B cell (primary cell): ENCODE measurements around the gene L2HGDH. TPM values are rescaled to one million over a fixed set of nuclear protein-coding genes. Genes with fewer than 3 reads are reported as not detected.
A peak's percentile ranks its signal among the peaks of the same experiment; 100 is the strongest.

Experiments
- ATAC-seq: fragments of 200-7000 bp; cut with Tn5 transposase; one replicate; pipeline ENCODE4 v1.10.0; 2021; ENCODE audit warnings: low read depth, mild to moderate bottlenecking, moderate number of reproducible peaks, moderate library complexity
- CTCF ChIA-PET: fragments of 350-600 bp; sonication (Branson Sonifier 250); formaldehyde crosslinking; loops from one replicate; lab custom pipeline; 2021; ENCODE audit warnings: antibody characterized with exemption, inconsistent platforms; lab: Charles Lee
- POLR2A ChIA-PET: fragments of 350-600 bp; sonication (Branson Sonifier 250); formaldehyde crosslinking; loops from one replicate; lab custom pipeline; 2021; ENCODE audit warnings: antibody characterized with exemption; lab: Charles Lee
- DNase-seq: peaks from one replicate; pipeline ENCODE4 v3.0.0; 2013
- H2AFZ ChIP-seq: 2 replicates; pipeline ENCODE4 v1.6.1; 2012; ENCODE audit warnings: mild to moderate bottlenecking, low read depth, low read length; ENCODE audit not compliant: insufficient read depth, poor library complexity, severe bottlenecking
- H3K27ac ChIP-seq, 2 donors: 1 replicate in 1 of 2; 2 replicates in 1 of 2; pipeline ENCODE4 v1.5.1; 2012 to 2013; ENCODE audit warnings: low read length in 2 of 2, mild to moderate bottlenecking in 2 of 2, moderate library complexity in 1 of 2
- H3K27me3 ChIP-seq, 4 experiments: fragments of 200-600 bp in 1 of 4; sonication (generic) in 1 of 4; replicated peaks in 1 of 4; 1 replicate in 2 of 4; 2 replicates in 2 of 4; pipeline versions ENCODE4 v1.6.1 to v1.7.0; 2013 to 2016; ENCODE audit warnings: low read length in 3 of 4, mild to moderate bottlenecking in 2 of 4, mixed read lengths in 1 of 4, moderate library complexity in 1 of 4; ENCODE audit not compliant: insufficient read depth in 4 of 4, control insufficient read depth in 3 of 4; ENCODE audit errors: control extremely low read depth in 1 of 4
- H3K36me3 ChIP-seq, 2 experiments: replicated peaks in 1 of 2; 1 replicate in 1 of 2; 2 replicates in 1 of 2; pipeline versions ENCODE4 v1.6.1 to v1.7.1; 2013; ENCODE audit warnings: low read length in 1 of 2; ENCODE audit not compliant: insufficient read depth in 2 of 2, control insufficient read depth in 1 of 2; ENCODE audit errors: control extremely low read depth in 1 of 2, extremely low read depth in 1 of 2
- H3K4me1 ChIP-seq, 2 donors: fragments of 200-600 bp in 1 of 2; sonication (generic) in 1 of 2; 1 replicate in 1 of 2; 2 replicates in 1 of 2; pipeline versions ENCODE4 v1.5.1 to v1.6.1; 2013 to 2017; ENCODE audit warnings: low read length in 2 of 2; ENCODE audit not compliant: control insufficient read depth in 2 of 2, insufficient read depth in 2 of 2
- H3K4me2 ChIP-seq: replicated peaks from 2 replicates; pipeline ENCODE3; 2012; ENCODE audit warnings: mild to moderate bottlenecking, low read depth, low read length; ENCODE audit not compliant: poor library complexity, severe bottlenecking
- H3K4me3 ChIP-seq, 5 experiments: fragments of 200-600 bp in 1 of 5; sonication (generic) in 1 of 5; 1 replicate in 3 of 5; 2 replicates in 2 of 5; pipeline versions ENCODE4 v1.5.1 to v1.7.0; 2011 to 2016; ENCODE audit warnings: low read length in 4 of 5, mild to moderate bottlenecking in 4 of 5, low read depth in 2 of 5, control low read depth in 1 of 5, moderate library complexity in 1 of 5; ENCODE audit not compliant: insufficient read depth in 1 of 5; ENCODE audit errors: control extremely low read depth in 1 of 5, extremely low read depth in 1 of 5
- H3K79me2 ChIP-seq: fragments of 200-600 bp; sonication (generic); one replicate; pipeline ENCODE4 v1.6.0; 2016; ENCODE audit warnings: low read length; ENCODE audit not compliant: control insufficient read depth, insufficient read depth
- H3K9ac ChIP-seq: fragments of 200-600 bp; sonication (generic); 2 replicates; pipeline ENCODE4 v1.6.1; 2017; ENCODE audit warnings: mild to moderate bottlenecking, low read length, moderate library complexity
- H3K9me3 ChIP-seq, 3 donors: one replicate each; pipeline versions ENCODE4 v1.6.1 to v1.7.1; 2013; ENCODE audit warnings: low read length in 2 of 3; ENCODE audit not compliant: control insufficient read depth in 2 of 3, insufficient read depth in 1 of 3; ENCODE audit errors: control extremely low read depth in 1 of 3
- H4K20me1 ChIP-seq: 2 replicates; pipeline ENCODE4 v1.6.0; 2012; ENCODE audit warnings: mild to moderate bottlenecking, low read length; ENCODE audit not compliant: insufficient read depth, control insufficient read depth, poor library complexity, severe bottlenecking
- H3K27ac Mint-ChIP-seq: one replicate; pipeline ENCODE4 v1.8.0; 2021; ENCODE audit warnings: mixed read lengths
- H3K27me3 Mint-ChIP-seq: one replicate; pipeline ENCODE4 v1.8.0; 2021; ENCODE audit warnings: mixed read lengths
- H3K4me1 Mint-ChIP-seq: one replicate; pipeline ENCODE4 v1.8.0; 2021; ENCODE audit warnings: mixed read lengths
- H3K4me3 Mint-ChIP-seq: one replicate; pipeline ENCODE4 v1.8.0; 2021; ENCODE audit warnings: mixed read lengths
- H3K9me3 Mint-ChIP-seq: one replicate; pipeline ENCODE4 v1.8.0; 2022; ENCODE audit warnings: mixed read lengths; ENCODE audit not compliant: insufficient read depth
- CTCF ChIP-seq: fragments of 200-600 bp; IDR thresholded peaks from one replicate; pipeline ENCODE4 v1.8.0; 2022; ENCODE audit warnings: antibody characterized with exemption, mild to moderate bottlenecking
- EZH2 ChIP-seq: IDR thresholded peaks from 2 replicates; pipeline ENCODE4 v1.6.1; 2012; ENCODE audit warnings: borderline replicate concordance, low read depth, mild to moderate bottlenecking, moderate library complexity, low read length; ENCODE audit not compliant: insufficient read depth, poor library complexity, severe bottlenecking
- WGBS: methylation state at CpG from one replicate; pipeline ENCODE4 v1.1.5; 2013; ENCODE audit warnings: missing lambda C conversion rate; ENCODE audit not compliant: insufficient coverage; 5-methylcytosine and 5-hydroxymethylcytosine counted together
- intact Hi-C: fragments of 100-400 bp; cut with micrococcal nuclease; formaldehyde crosslinking; loops from one replicate; pipeline ENCODE4 v1.10.0; 2022
- polyA plus RNA-seq: library from polyadenylated mRNA; depleted of rRNA; stranded (reverse); fragments of >200 nt; gene quantifications from 2 replicates; pipeline ENCODE4 v1.2.3, GENCODE V29; 2012
- total RNA-seq, 2 donors: library from RNA; stranded (reverse); fragments of 120-200 nt in 1 of 2; gene quantifications; 1 replicate in 1 of 2; 2 replicates in 1 of 2; pipeline versions ENCODE4 v1.2.3 to v1.2.4, GENCODE V29; 2013 to 2022

The L2HGDH gene
- total and polyA plus RNA-seq, 2 donors (not counting 1 experiment from before 2014, with no cell fraction given): 1.1 to 5.5 TPM

- Mint-ChIP-seq H3K4me1 (peaks cover 3% of the 10 kb centered on the region), H3K27me3 (no peaks in the 10 kb centered on the region), H3K4me3 (no peak overlapping the region), H3K27ac (no peak overlapping the region), H3K9me3 (no peaks in the 10 kb centered on the region)
- Histone ChIP-seq H3K79me2 (no peaks in the 10 kb centered on the region), H3K4me2 (no peak overlapping the region), H3K27me3 (no peaks in the 10 kb centered on the region), H3K4me1 (no peaks in the 10 kb centered on the region), H3K9ac (no peak overlapping the region), H3K4me3 (no peak overlapping the region), H3K27ac (no peak overlapping the region), H4K20me1 (no peaks in the 10 kb centered on the region), H3K9me3 (no peaks in the 10 kb centered on the region), H3K36me3 (no peaks in the 10 kb centered on the region), H2AFZ (no peak overlapping the region)
- POLR2A ChIA-PET: no interaction called here
- ATAC-seq: peak; percentile 61
- TF ChIP-seq EZH2 (no peak), CTCF (peak; percentile 67)
- CTCF ChIA-PET: interaction anchor here (0.6 to 1.5 kb wide), 8 partner anchors 10 to 603 kb away, joined by 3 to 5 read pairs (median 3); no protein-coding TSS in a partner anchor
- DNase-seq: peak; percentile 46
- intact Hi-C loops: loop anchor here (1.0 kb wide), 1 partner anchor 29 kb away; the partner anchor contains the start of gene SOS2
- WGBS: 100% methylated on average over 2 of the region's 3 CpGs
These were observed 51.5 kb downstream of the L2HGDH start for GRCh38 chr14:50260511-50260910.

GRCh38 chr14:50260072-50260471 lies 52.0 kb downstream of the L2HGDH start:
- intact Hi-C loops: loop anchor here (1.0 kb wide), 1 partner anchor 29 kb away; the partner anchor contains the start of gene SOS2
- POLR2A ChIA-PET: no interaction called here
- Histone ChIP-seq H2AFZ (no peak overlapping the region), H3K27me3 (no peaks in the 10 kb centered on the region), H3K36me3 (no peaks in the 10 kb centered on the region), H3K4me3 (no peak overlapping the region), H3K27ac (no peak overlapping the region), H3K79me2 (no peaks in the 10 kb centered on the region), H3K4me1 (no peaks in the 10 kb centered on the region), H3K4me2 (no peak overlapping the region), H4K20me1 (no peaks in the 10 kb centered on the region), H3K9me3 (no peaks in the 10 kb centered on the region), H3K9ac (no peak overlapping the region)
- Mint-ChIP-seq H3K9me3 (no peaks in the 10 kb centered on the region), H3K27ac (no peak overlapping the region), H3K4me3 (no peak overlapping the region), H3K4me1 (peaks cover 3% of the 10 kb centered on the region), H3K27me3 (no peaks in the 10 kb centered on the region)
- DNase-seq (no peak), ATAC-seq (no peak)
- TF ChIP-seq EZH2: no peak
- TF ChIP-seq CTCF: no peak
- WGBS: no CpG with 5 or more reads among the region's 3 CpGs
- CTCF ChIA-PET: interaction anchor here (0.6 to 1.5 kb wide), 5 partner anchors 10 to 602 kb away, joined by 3 read pairs; no protein-coding TSS in a partner anchor
